ENCODE data around the gene SLC25A43.

The SLC25A43 gene

DNA sequence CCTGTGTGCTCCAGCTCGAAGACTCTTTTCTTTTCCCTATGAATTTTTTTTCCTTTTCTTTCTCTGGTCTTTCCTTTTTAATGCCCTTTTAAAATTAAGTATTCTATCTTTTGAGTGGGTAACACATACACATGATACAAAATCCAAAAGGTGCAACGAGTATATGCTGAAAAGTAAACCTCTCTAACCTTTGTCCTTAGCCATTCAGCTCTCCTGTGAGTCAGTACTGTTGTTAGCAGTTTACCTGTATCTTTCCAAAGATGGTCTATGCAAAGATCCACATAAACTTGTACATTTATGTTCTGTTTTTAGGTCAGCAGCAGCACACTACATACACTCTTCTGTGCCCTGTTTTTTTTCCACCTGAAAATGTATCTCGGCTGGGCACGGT is 28.7 kb downstream of the SLC25A43 start:
- TF ChIP-seq RAD21 (IDR thresholded peaks at IDR 0.05; ENCODE audit: low read depth) = no peak
- no peak for TF ChIP-seq CREB1 (IDR thresholded peaks at IDR 0.05; ENCODE audit: low read depth)
- TF ChIP-seq YY1 (IDR thresholded peaks at IDR 0.05; ENCODE audit: low read depth) = no peak
- no peak for TF ChIP-seq EP300 (IDR thresholded peaks at IDR 0.05; ENCODE audit: borderline replicate concordance)
- no peak for TF ChIP-seq ZBTB7A (IDR thresholded peaks at IDR 0.05; ENCODE audit: low read depth)
- TF ChIP-seq USF1 (IDR thresholded peaks at IDR 0.05) = no peak
- TF ChIP-seq EGR1 (IDR thresholded peaks at IDR 0.05) = no peak
- TF ChIP-seq FOXM1 (IDR thresholded peaks at IDR 0.05; ENCODE audit: borderline replicate concordance, low read depth) = no peak
- TF ChIP-seq TEAD4 (IDR thresholded peaks at IDR 0.05) = no peak
- no peak for TF ChIP-seq MAX (IDR thresholded peaks at IDR 0.05)
- TF ChIP-seq REST (IDR thresholded peaks at IDR 0.05; ENCODE audit: low read depth) = no peak
- no peak for TF ChIP-seq TCF12 (IDR thresholded peaks at IDR 0.05; ENCODE audit: low read depth)
- TF ChIP-seq CEBPB (IDR thresholded peaks at IDR 0.05) = no peak
- no peak for TF ChIP-seq NFIC (IDR thresholded peaks at IDR 0.05)
- TF ChIP-seq TAF1 (IDR thresholded peaks at IDR 0.05; ENCODE audit: low read depth) = no peak

DNA sequence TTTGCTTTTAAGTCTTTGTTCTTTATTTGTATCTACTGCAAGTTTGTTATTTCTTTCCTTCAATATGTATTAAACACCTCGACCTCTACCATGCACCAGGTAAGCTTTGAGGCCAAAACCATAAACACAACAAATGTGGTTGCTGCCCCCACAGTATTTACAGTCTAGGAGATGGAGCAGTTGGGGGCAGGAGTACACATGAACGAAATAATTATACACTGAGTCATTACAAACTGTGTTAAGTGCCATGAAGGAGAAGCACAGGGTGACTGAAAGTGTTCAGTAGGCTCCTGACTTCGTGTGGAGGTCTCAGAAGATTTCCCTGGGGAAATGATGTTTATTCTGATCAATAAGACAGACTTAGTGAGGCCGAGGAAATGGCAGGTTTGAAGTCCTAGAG is 30.3 kb downstream of the SLC25A43 start:
- TF ChIP-seq TEAD4 (IDR thresholded peaks at IDR 0.05) = no peak
- no peak for TF ChIP-seq YY1 (IDR thresholded peaks at IDR 0.05; ENCODE audit: low read depth)
- no peak for TF ChIP-seq FOXM1 (IDR thresholded peaks at IDR 0.05; ENCODE audit: borderline replicate concordance, low read depth)

GRCh38 chrX:119442286-119442685 is 43.1 kb downstream of the SLC25A43 start:
- TF ChIP-seq FOXM1 (IDR thresholded peaks at IDR 0.05; ENCODE audit: borderline replicate concordance, low read depth) (no peak), EGR1 (IDR thresholded peaks at IDR 0.05) (no peak), TAF1 (IDR thresholded peaks at IDR 0.05; ENCODE audit: low read depth) (no peak), REST (IDR thresholded peaks at IDR 0.05; ENCODE audit: low read depth) (no peak), ZBTB7A (IDR thresholded peaks at IDR 0.05; ENCODE audit: low read depth) (no peak), TCF12 (IDR thresholded peaks at IDR 0.05; ENCODE audit: low read depth) (no peak), USF1 (IDR thresholded peaks at IDR 0.05) (no peak), RAD21 (IDR thresholded peaks at IDR 0.05; ENCODE audit: low read depth) (no peak), NFIC (IDR thresholded peaks at IDR 0.05) (no peak), MAX (IDR thresholded peaks at IDR 0.05) (no peak)

DNA sequence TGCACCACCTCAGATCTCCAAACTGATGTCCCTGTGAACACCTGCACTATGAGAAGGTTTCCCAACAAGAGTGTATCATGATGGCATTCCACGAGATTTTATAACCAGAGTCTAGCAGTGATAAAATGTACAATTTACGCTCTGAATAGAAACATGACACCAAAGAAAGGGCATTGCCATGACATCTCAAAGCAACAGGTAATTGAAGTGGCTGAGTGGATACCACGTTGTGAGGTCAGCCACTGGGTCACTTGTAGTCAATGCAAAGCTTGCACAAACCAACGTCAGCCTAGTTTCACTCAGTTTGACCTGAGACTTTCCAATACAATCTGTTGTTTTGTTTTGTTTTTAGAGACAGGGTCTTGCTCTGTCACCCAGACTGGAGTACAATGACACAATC is 54.1 kb downstream of the SLC25A43 start:
- TF ChIP-seq NFIC (IDR thresholded peaks at IDR 0.05) (no peak), USF1 (IDR thresholded peaks at IDR 0.05) (no peak), EGR1 (IDR thresholded peaks at IDR 0.05) (no peak)

DNA sequence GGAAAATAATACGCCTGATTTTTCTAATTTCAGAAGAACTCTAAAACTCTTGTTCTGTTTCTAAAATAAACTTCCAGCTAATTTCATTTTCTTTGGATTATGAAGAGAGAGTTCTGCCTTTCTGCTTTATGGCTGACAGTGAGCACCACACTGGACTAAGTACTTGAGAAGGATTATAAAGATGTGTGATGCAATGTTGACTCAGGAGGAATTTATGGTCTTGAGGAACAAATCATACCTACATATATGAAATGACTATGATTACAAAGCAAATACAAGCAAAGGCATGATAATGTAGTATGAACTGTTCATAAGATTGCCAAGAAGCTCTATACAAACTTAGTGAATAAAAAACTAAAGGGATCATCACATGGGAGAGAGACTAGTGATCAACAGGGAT is 56.1 kb downstream of the SLC25A43 start:
- TF ChIP-seq FOXM1 (IDR thresholded peaks at IDR 0.05; ENCODE audit: borderline replicate concordance, low read depth) = no peak
- no peak for TF ChIP-seq CEBPB (IDR thresholded peaks at IDR 0.05)
- TF ChIP-seq REST (IDR thresholded peaks at IDR 0.05; ENCODE audit: low read depth) = no peak
- no peak for TF ChIP-seq YY1 (IDR thresholded peaks at IDR 0.05; ENCODE audit: low read depth)
- no peak for TF ChIP-seq TEAD4 (IDR thresholded peaks at IDR 0.05)
- TF ChIP-seq MAX (IDR thresholded peaks at IDR 0.05) = no peak
- TF ChIP-seq TCF12 (IDR thresholded peaks at IDR 0.05; ENCODE audit: low read depth) = no peak
- TF ChIP-seq USF1 (IDR thresholded peaks at IDR 0.05) = no peak
- TF ChIP-seq NFIC (IDR thresholded peaks at IDR 0.05) = no peak
- TF ChIP-seq RAD21 (IDR thresholded peaks at IDR 0.05; ENCODE audit: low read depth) = no peak
- TF ChIP-seq TAF1 (IDR thresholded peaks at IDR 0.05; ENCODE audit: low read depth) = no peak
- TF ChIP-seq EGR1 (IDR thresholded peaks at IDR 0.05) = no peak
- TF ChIP-seq EP300 (IDR thresholded peaks at IDR 0.05; ENCODE audit: borderline replicate concordance) = no peak
- no peak for TF ChIP-seq ZBTB7A (IDR thresholded peaks at IDR 0.05; ENCODE audit: low read depth)

Measured in Ishikawa (cell line).